ENCODE measurements around the gene H3-3A. TPM values are rescaled to one million over a fixed set of nuclear protein-coding genes. Genes with fewer than 3 reads are reported as not detected.

Gene H3-3A
- total and polyA plus RNA-seq, 2 of the 8 experiments (the other 6 are each of a cell fraction or from before 2014, with no cell fraction given), result 1,157 to 1,223 TPM

DNA sequence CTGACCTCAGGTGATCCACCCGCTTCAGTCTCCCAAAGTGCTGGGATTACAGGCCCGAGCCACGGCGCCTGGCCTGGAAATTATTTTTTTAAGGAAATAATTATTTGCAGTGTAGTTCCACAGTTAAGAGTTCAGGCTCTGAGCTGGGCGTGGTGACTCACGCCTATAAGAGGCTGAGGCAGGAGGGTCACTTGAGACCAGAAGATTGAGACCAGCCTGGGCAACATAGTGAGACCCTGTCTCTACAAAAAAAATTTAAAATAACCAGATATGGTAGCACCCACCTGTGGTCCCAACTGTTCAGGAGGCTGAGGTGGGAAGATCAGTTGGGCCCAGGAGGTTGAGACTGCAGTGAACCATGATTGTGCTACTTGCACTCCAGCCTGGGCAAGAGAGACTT lies 13.9 kb downstream of the H3-3A start:
- H3K23ac ChIP-seq (ENCODE audit: insufficient read length), result no peak overlapping the region
- H4K8ac ChIP-seq (ENCODE audit: extremely low read depth, insufficient read depth, low read length), result no peak overlapping the region
- ChIA-PET CTCF (ENCODE audit: partially characterized antibody) (interaction anchor here (0.6 to 6.4 kb wide), 6 partner anchors 9 to 89 kb away, joined by 3 to 36 read pairs (median 4); no protein-coding TSS in a partner anchor), POLR2A (ENCODE audit: partially characterized antibody) (interaction anchor here (0.8 to 6.0 kb wide), 12 partner anchors 8 to 50 kb away, joined by 3 to 43 read pairs (median 6); partner anchors contain the start of gene H3-3A)
- H3K79me1 ChIP-seq (ENCODE audit: low read depth, low read length), result no peaks in the 10 kb centered on the region; the same call in 1 of the 2 replicates
- no peak overlapping the region for H2BK15ac ChIP-seq (ENCODE audit: low read length)
- WGBS, 2 experiments (ENCODE audit: extremely low coverage in 1 of 2, insufficient coverage in 1 of 2, insufficient read length in 1 of 2, insufficient replicate concordance in 2 of 2, low coverage in 1 of 2, low lambda C conversion rate in 2 of 2, missing lambda C conversion rate in 1 of 2), result 93% methylated on average over 6 of the region's 6 CpGs; no CpG with 5 or more reads in 1 of the 2 experiments
- no peak overlapping the region for H3K56ac ChIP-seq (replicated peaks; ENCODE audit: insufficient read length, low read depth, low read length)
- no peak overlapping the region for H2AFZ ChIP-seq (ENCODE audit: low read length)
- no peaks in the 10 kb centered on the region for H3K23me2 ChIP-seq (ENCODE audit: low read depth, low read length)
- H3K79me2 ChIP-seq (ENCODE audit: control insufficient read depth in 1 of 2, insufficient read depth in 2 of 2, low read length in 2 of 2), result no peaks in the 10 kb centered on the region
- no peak for TF ChIP-seq GABPA (IDR thresholded peaks at IDR 0.05; ENCODE audit: borderline replicate concordance, insufficient read depth, low read length)
- TF ChIP-seq RFX5 (IDR thresholded peaks at IDR 0.05; ENCODE audit: borderline replicate concordance, low read depth, low read length), result no peak
- no peak for TF ChIP-seq HDAC2 (IDR thresholded peaks at IDR 0.05; ENCODE audit: borderline replicate concordance in 1 of 2, low read depth in 2 of 2, low read length in 2 of 2)
- no peak for TF ChIP-seq POLR2AphosphoS5 (IDR thresholded peaks at IDR 0.05; ENCODE audit: low read depth, low read length)
- TF ChIP-seq TEAD4 (IDR thresholded peaks at IDR 0.05; ENCODE audit: low read depth, low read length), result no peak
- no peak for TF ChIP-seq BRCA1 (IDR thresholded peaks at IDR 0.05; ENCODE audit: low read depth, low read length)
- no peak for TF ChIP-seq EZH2 (IDR thresholded peaks at IDR 0.05; ENCODE audit: low read depth, low read length, severe bottlenecking)
- H3K18ac ChIP-seq (ENCODE audit: extremely low read depth, low read length), result no peak overlapping the region
- no peaks in the 10 kb centered on the region for H3K4me1 ChIP-seq (replicated peaks in 1 of 4; ENCODE audit: control insufficient read depth in 3 of 4, insufficient read depth in 4 of 4, low read length in 3 of 4)
- H4K5ac ChIP-seq (ENCODE audit: insufficient read length, low read depth, low read length), result no peak overlapping the region
- no peak overlapping the region for H2AK5ac ChIP-seq (ENCODE audit: low read depth, low read length)
- no peak overlapping the region for H4K91ac ChIP-seq (replicated peaks; ENCODE audit: insufficient read length, low read length)
- H3K4me2 ChIP-seq (ENCODE audit: insufficient read depth in 1 of 2, low read depth in 2 of 2, low read length in 2 of 2), result no peak overlapping the region
- H2BK12ac ChIP-seq (ENCODE audit: low read depth, low read length), result no peak overlapping the region
- no peak overlapping the region for H3K9ac ChIP-seq (replicated peaks in 1 of 4; ENCODE audit: extremely low read depth in 1 of 4, low read depth in 3 of 4, low read length in 3 of 4)
- DNase-seq (ENCODE audit: low read depth in 1 of 2, low spot score in 2 of 2), result no peak
- no peak overlapping the region for H2BK120ac ChIP-seq (replicated peaks; ENCODE audit: low read depth, low read length)
- no peak overlapping the region for H3K4ac ChIP-seq (replicated peaks; ENCODE audit: insufficient read length, low read depth, low read length)
- peaks cover 3 to 29% (median 6%) of the 10 kb centered on the region in 4 experiments; a peak in 7 of 8 replicates for H3K36me3 ChIP-seq (ENCODE audit: control insufficient read depth in 2 of 4, insufficient read depth in 4 of 4, low read length in 3 of 4)
- H2BK5ac ChIP-seq (ENCODE audit: low read depth, low read length), result no peak overlapping the region
- H3K14ac ChIP-seq (ENCODE audit: insufficient read length), result no peak overlapping the region
- no peak overlapping the region for H2BK20ac ChIP-seq (ENCODE audit: low read length)
- no peak overlapping the region for H3K27ac ChIP-seq (ENCODE audit: low read depth, low read length)
- no peak overlapping the region for H3K4me3 ChIP-seq (ENCODE audit: extremely low read depth in 1 of 4, insufficient read depth in 2 of 4, low read depth in 3 of 4, low read length in 4 of 4)
- FAIRE-seq, result no peak
- H3K27me3 ChIP-seq (replicated peaks in 1 of 4; ENCODE audit: control insufficient read depth in 3 of 4, extremely low read depth in 1 of 4, insufficient read depth in 3 of 4, low read length in 3 of 4), result no peaks in the 10 kb centered on the region
- no peaks in the 10 kb centered on the region for H3K9me3 ChIP-seq (ENCODE audit: insufficient read depth in 2 of 2, low read depth in 1 of 2, low read length in 1 of 2)
- peaks cover 0 to 2% of the 10 kb centered on the region in 2 experiments for H4K20me1 ChIP-seq (replicated peaks in 1 of 2; ENCODE audit: control insufficient read depth in 1 of 2, insufficient read depth in 2 of 2, low read length in 2 of 2)

Measured in H1 (cell line).